Cardiac muscle cell (in vitro differentiated cells and primary cell): ENCODE results near the gene UROS. TPM values are rescaled to one million over a fixed set of nuclear protein-coding genes. Genes with fewer than 3 reads are reported as not detected.

ENCODE experiments used
- DNase-seq, 2 donors: peaks; one replicate each; pipeline versions ENCODE4 v3.0.0 to v3.0.0-alpha.2; 2010 to 2017; ENCODE audit warnings: low read depth in 1 of 2, low spot score in 1 of 2
- H3K27ac ChIP-seq: fragments of 200-600 bp; sonication (generic); 2 replicates; pipeline ENCODE4 v1.5.1; 2016
- H3K27me3 ChIP-seq: fragments of 200-600 bp; sonication (generic); 2 replicates; pipeline ENCODE4 v1.6.0; 2016; ENCODE audit warnings: control low read depth
- H3K36me3 ChIP-seq: fragments of 200-600 bp; sonication (generic); 2 replicates; pipeline ENCODE4 v1.5.1; 2016; ENCODE audit warnings: control low read depth
- H3K4me1 ChIP-seq: fragments of 200-600 bp; sonication (generic); 2 replicates; pipeline ENCODE4 v1.8.1; 2017; ENCODE audit warnings: low read depth, mild to moderate bottlenecking, mixed run types
- H3K4me3 ChIP-seq: fragments of 200-600 bp; sonication (generic); 2 replicates; pipeline ENCODE4 v1.5.1; 2016; ENCODE audit warnings: mild to moderate bottlenecking
- H3K9me3 ChIP-seq: fragments of 200-600 bp; sonication (generic); 2 replicates; pipeline ENCODE4 v1.5.1; 2017; ENCODE audit warnings: low read depth, mild to moderate bottlenecking, control low read depth
- CTCF ChIP-seq: IDR thresholded peaks from 2 replicates; pipeline ENCODE4 v1.5.1; 2012; ENCODE audit warnings: low read depth, mild to moderate bottlenecking, low read length
- polyA plus RNA-seq: library from polyadenylated mRNA; unstranded; fragments of >200 nt; fragmentation: Nextera tagmentation; extraction: Ambion mirVana; gene quantifications from 2 replicates; pipeline ENCODE4 v1.2.1, GENCODE V29; 2016
- total RNA-seq: library from RNA; depleted of rRNA; stranded (reverse); fragments of >200 nt; gene quantifications from 2 replicates; pipeline ENCODE4 v1.2.3, GENCODE V29; 2016

The UROS gene
- total and polyA plus RNA-seq, 2 experiments from 2014 or later, result 88.4 to 211 TPM

- DNase-seq, result no peak
- peaks cover 6% of the 10 kb centered on the region for H3K36me3 ChIP-seq
- no peak overlapping the region for H3K27ac ChIP-seq
- H3K4me1 ChIP-seq, result peaks cover 5% of the 10 kb centered on the region
- TF ChIP-seq CTCF, result no peak
- no peak overlapping the region for H3K4me3 ChIP-seq
- H3K27me3 ChIP-seq, result no peaks in the 10 kb centered on the region
- H3K9me3 ChIP-seq, result no peaks in the 10 kb centered on the region
Measured at GRCh38 chr10:125817337-125817946, 5.6 kb downstream of the UROS start.

DNA sequence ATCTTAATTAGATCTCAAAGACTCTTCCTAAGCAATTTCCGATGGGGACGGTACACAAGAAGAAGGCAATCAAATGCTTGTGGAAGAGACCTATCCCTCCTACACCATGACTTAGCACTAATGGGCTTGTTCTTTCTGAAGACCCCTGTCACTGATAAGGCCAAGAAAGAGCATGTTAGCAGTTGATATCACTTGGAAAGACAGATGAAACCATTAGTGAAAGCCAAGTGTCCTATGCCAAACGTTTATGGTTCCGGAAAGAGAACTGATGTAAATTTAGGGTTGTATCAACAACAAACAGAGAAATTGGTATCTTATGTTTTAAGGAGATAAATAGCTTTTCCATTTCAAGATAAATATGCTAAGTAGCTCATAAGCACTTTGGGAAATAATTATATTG lies 6.5 kb downstream of the UROS start:
- peaks cover 6% of the 10 kb centered on the region for H3K36me3 ChIP-seq
- no peak for TF ChIP-seq CTCF
- peaks cover 5% of the 10 kb centered on the region for H3K4me1 ChIP-seq
- no peak overlapping the region for H3K4me3 ChIP-seq
- H3K9me3 ChIP-seq, result no peaks in the 10 kb centered on the region
- no peaks in the 10 kb centered on the region for H3K27me3 ChIP-seq
- H3K27ac ChIP-seq, result no peak overlapping the region
- DNase-seq, result no peak

- no peak for TF ChIP-seq CTCF
- DNase-seq, result no peak
- Histone ChIP-seq H3K4me3 (no peak overlapping the region), H3K27ac (no peak overlapping the region), H3K9me3 (no peaks in the 10 kb centered on the region), H3K27me3 (no peaks in the 10 kb centered on the region), H3K36me3 (peaks cover 14% of the 10 kb centered on the region), H3K4me1 (peaks cover 5% of the 10 kb centered on the region)
Measured at GRCh38 chr10:125815764-125816163, 7.3 kb downstream of the UROS start.

DNA sequence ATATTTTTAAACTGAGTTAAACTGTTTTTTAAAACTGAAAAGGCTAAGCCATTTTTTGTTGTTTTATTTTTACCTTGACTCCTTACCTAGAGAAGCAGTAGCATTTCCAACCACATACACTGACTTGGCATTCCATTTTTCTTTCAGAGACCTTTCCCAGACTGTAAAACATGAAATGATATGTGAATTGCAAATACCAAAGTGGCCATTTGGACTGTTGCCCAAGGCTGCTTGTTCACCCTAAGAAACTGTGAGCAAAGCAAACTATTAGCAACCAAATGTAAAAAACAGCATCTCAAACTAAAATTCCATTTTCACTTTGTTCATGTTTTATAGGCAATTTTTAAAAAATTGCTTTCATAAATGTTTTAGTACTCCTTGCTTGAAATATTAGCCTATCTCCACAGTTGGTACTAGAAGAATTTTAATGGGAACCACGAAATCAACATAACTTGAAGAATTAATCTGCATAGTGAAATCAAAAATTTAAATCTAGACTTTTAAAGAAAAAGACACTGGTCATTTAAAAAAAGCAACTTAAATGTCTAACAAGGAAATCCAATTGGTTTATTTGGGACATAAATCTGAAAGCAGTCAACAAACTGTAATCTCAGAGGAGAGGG lies 10.8 kb downstream of the UROS start:
- peaks cover 17% of the 10 kb centered on the region for H3K36me3 ChIP-seq
- peak in 1 of 2 donors; percentile 42 for DNase-seq

GRCh38 chr10:125811251-125811650 lies 11.8 kb downstream of the UROS start:
- TF ChIP-seq CTCF, result no peak
- Histone ChIP-seq H3K36me3 (peaks cover 17% of the 10 kb centered on the region), H3K4me1 (no peaks in the 10 kb centered on the region), H3K27ac (no peak overlapping the region), H3K27me3 (no peaks in the 10 kb centered on the region), H3K9me3 (no peaks in the 10 kb centered on the region), H3K4me3 (no peak overlapping the region)
- DNase-seq, result no peak

More for the DNA sequence above, 10.8 kb downstream of the UROS start:
- H3K27ac ChIP-seq, result no peak overlapping the region
- H3K9me3 ChIP-seq, result no peaks in the 10 kb centered on the region
- TF ChIP-seq CTCF, result no peak
- no peak overlapping the region for H3K4me3 ChIP-seq
- H3K27me3 ChIP-seq, result no peaks in the 10 kb centered on the region
- H3K4me1 ChIP-seq, result peaks cover 5% of the 10 kb centered on the region
